DOHH2 (cell line): Measurements from ENCODE around the gene ZNRD2.

ENCODE experiments used
- CTCF ChIP-seq: fragments of 200-600 bp; sonication (generic); IDR thresholded peaks from one replicate; pipeline ENCODE4 v1.5.1; 2014; ENCODE audit warnings: antibody characterized with exemption, mild to moderate bottlenecking, low read depth, low read length; ENCODE audit not compliant: poor library complexity, severe bottlenecking
- EZH2phosphoT487 ChIP-seq: fragments of 200-600 bp; sonication (generic); IDR thresholded peaks from 2 replicates; pipeline ENCODE4 v1.6.1; 2017; ENCODE audit warnings: borderline replicate concordance, mild to moderate bottlenecking, antibody characterized with exemption, low read length, moderate library complexity, mixed read lengths

- TF ChIP-seq CTCF (no peak), EZH2phosphoT487 (no peak)
Observed at GRCh38 chr11:65556470-65557279, 13.6 kb upstream of the ZNRD2 start.
